MM.1S (cell line): Measurements from ENCODE around the gene SH3BP5L.

Source experiments
- CTCF ChIP-seq: fragments of 300-600 bp; sonication (generic); IDR thresholded peaks from 2 replicates; pipeline ENCODE4 v1.5.1; 2016; ENCODE audit warnings: antibody characterized with exemption, low read length, mixed read lengths
- EZH2phosphoT487 ChIP-seq: fragments of 300-600 bp; sonication (generic); IDR thresholded peaks from 2 replicates; pipeline ENCODE4 v1.6.1; 2018; ENCODE audit warnings: antibody characterized with exemption, low read length

DNA sequence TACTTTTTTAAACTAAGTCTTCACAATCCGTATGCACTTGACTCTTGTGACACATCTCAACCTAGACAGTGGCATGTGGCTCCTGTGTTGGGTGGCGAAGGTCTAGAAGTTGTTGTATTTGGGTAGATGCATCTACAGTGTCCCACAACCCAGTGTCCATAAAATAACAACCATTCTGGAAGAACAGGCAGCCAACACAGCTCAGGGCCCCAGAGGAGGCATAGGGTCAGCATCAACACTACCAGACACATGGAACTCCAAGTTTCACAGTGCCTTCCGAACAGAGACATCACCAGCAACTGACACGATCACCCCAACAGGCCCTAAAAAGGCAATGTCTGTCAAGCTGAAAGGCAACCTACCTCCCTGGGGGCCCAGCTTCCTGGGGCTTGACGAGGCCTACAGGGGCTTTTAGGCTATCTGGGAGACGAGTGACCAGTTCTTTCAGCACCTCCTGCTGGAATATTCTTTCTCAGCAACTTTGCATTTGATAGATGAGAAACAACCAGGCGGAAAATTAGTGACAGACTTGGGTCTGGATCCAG is 5.6 kb downstream of the SH3BP5L start:
- TF ChIP-seq CTCF (no peak), EZH2phosphoT487 (no peak)
